HG03039 (cell line): ENCODE measurements around the gene RSPRY1.
"Not testable (repeated sequence)": the region's sequence is repeated elsewhere in the genome, so short reads cannot be mapped to it uniquely, and the experiment has no call there.

Source experiments
- ATAC-seq: cut with Tn5 transposase; IDR thresholded peaks from one replicate; pipeline ENCODE4 v1.9.1; 2021; ENCODE audit warnings: mild to moderate bottlenecking, moderate library complexity; ENCODE audit not compliant: unreplicated experiment

The RSPRY1 gene

DNA sequence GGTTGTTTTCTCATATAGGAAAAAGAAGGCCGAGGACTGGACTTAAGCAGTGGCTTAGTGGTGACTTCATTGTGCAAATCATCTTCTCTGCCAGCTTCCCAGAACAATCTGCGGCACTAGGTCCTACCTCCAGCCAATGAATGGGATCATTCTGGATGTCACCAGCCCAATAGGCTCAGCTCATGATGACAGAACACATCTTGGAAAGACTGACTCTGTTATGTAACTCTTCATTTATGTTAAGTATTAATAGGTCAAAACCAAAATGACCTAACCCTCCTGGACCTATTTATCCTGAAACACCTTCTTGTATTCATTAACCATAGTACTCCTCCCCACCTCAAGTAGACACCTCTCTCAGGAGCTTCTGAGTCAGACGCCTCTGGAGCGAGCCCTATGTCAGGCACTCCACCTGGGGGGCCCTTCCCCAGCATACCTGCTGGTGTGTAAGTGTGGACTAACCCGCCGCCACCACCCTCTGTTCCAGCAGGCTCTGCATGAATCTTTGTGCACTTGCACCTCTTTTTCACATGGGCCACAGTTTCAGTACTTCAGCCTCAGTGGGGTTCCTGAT, 66.1 kb downstream of the RSPRY1 start:
- no peak for ATAC-seq

DNA sequence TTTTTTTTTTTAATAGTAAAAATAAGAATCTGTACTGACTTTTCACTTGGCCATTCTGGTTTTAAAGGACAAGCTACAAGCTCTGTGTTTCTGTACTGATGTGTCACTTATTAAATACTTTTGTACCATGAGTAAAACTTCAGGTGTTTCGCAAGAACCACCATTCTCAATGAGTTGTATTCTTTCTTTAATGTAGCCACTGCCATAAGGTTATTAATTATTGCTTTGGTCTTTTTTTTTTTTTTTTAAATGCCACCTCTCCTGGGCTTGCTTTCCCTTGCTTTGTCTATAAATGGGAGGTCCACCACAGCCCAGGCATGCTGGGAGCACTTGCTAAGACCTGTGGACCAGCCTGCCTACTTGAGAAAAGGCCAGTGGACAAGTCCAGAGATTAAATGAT, 67.3 kb downstream of the RSPRY1 start:
- ATAC-seq, result no peak

DNA sequence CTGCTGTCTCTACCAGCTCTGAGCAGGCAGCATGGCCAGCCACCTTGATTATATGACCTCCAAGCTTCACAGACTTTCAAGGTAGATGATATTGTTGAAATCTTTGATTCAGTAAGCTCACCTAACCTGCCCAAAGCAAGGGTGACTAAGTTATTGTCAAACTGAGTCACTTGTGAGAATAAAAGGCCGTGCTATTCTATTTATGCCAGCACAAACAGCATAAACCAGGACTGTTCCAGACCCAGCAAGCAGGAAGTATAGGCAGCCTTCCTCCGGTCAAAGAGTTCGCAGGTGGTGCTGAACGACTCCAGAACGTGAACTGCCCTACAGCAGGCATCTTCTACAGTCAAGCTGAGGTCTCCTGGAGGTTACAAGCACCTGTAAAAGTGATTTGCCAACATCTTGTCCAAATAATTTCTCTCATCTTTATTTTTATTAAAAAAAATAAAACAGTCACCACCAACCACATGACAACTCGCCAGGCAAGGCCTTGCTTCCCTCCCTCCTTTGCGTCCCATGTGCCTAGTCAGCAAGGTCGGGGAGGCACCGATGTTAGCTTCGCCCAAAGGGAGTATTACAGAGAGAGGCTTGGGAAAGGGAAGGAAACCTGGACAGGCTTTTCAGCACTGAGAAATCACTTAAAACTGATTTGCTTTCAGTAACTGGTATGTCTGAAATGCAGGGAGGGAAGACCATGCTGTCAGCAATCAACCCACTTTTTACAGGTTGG, 69.7 kb downstream of the RSPRY1 start:
- no peak for ATAC-seq

DNA sequence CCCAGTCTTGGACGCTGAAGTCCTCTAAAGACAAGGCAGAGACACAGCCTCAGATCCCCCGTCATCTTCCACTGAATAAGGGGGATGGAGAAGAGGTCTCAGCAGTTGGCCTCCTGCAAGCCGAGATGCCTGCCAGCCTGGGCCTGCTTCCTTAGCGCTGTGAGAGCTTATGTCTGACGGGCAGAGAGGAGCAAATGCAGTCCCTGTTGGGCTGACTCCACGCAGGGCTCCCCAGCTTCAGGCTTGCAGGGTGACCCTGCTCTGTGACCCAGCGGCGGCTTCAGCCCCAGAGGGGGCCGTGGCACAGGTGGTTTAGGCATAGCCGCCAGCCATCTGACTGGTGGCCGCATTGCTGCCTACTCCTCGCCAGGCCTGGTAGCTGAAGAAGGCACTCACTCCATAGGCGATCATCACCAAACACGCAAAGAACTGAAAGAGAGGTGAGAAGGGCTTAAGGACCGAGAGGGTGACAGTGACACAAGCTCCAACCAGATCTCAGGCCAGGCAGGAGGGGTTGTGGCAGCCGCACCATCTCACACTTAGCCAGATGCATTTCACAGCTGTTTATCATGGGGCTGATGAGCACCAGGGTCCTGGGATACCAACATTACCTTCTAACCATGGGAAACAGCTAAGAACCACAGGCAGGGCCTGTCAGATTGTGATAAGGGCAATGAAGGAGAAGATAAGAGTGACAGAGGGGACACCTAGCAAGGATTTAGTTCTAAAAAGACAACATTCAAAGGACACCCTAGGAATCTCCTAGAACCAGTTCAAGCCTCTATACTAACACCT, 70.7 kb downstream of the RSPRY1 start:
- ATAC-seq, result no peak

DNA sequence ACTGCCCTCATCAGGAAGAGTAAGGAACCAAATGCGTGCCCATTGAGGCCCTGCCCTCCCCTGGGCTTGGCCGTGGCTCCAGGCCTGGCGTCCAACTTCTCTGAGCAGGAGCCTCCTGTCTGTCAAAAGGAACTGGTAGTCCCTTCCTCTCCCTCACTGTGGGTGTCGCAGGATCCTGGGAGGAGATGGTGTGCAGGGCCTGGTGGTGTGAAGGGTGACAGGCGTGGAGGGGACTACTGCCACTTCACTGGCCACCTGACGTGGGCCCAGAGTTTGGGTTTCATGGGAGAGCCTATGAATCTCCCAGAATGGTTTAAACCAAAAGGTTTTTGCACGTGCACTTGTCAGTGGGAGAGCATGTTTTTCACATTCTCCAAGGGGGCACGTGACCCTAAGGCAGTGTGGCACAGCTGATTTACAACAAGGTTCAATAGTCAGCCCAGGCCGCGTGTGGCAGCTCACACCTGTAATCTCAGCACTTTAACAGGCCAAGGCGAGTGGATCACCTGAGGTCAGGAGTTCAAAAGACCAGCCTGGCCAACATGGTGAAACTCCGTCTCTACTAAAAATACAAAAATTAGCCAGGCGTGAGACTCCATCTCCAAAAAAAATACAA, 71.4 kb downstream of the RSPRY1 start:
- no peak for ATAC-seq

- ATAC-seq, result no peak
Measured at GRCh38 chr16:57258226-57258909, 72.2 kb downstream of the RSPRY1 start.

- no peak for ATAC-seq
Measured at GRCh38 chr16:57258910-57259475, 72.9 kb downstream of the RSPRY1 start.

GRCh38 chr16:57260294-57260929, 74.3 kb downstream of the RSPRY1 start:
- ATAC-seq, result no peak

DNA sequence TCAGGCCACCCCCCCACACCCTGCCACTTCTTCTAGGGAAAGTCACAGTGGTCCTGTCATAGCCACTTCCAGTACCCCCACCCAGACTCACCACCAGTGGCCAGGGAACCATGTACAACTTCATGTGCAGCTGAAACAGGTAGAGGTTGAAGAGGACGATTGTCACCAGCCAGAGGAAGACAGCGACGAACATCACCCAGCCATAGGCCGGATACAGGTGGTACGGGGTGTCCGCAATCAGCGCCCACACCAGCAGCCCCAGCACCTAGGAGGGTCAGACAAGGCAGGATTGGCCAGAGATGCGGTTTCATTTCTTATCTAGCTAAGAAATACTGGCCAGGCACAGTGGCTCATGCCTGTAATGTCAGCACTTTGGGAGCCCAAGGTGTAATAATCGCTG, 75.7 kb downstream of the RSPRY1 start:
- ATAC-seq, result no peak

- ATAC-seq, result no peak
Measured at GRCh38 chr16:57262841-57263540, 76.9 kb downstream of the RSPRY1 start.

GRCh38 chr16:57263541-57264351, 77.6 kb downstream of the RSPRY1 start:
- ATAC-seq, result no peak

DNA sequence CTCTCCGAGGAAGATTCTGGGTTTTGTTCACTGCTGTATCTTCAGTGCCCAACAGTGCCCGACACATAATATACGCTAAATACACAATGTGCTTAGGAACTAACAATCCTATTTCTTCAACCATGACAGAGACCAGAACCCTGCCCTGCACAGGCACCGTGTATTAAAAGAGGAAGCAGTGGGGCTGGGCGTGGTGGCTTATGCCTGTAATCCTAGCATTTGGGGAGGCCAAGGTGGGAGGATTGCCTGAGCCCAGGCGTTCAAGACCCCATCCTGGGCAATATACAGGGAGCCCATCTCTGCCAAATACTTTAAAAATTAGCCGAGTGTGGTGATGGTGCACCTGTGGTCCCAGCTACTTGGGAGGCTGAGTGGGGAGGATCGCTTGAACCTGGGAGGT, 78.3 kb downstream of the RSPRY1 start:
- ATAC-seq, result no peak

DNA sequence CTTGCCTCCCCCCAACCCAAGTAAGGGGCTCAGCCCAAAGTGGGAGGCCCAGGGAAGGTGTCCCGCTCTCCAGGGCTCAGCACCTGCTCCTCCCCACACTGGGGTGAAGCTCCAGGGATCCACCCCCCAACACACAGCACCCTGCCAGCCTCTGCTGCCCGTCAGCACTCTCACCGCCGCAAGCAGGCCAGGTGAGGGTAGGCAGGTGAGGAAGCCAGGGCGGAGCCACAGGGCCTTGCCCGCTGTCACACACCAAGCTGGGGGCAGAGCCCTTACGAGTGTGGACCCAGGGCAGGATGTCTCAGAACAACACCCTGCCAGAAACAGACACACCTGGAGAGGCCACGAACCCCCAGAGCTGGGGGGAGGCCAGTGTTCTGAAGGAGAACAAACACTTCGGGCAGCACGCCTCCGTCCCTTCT, 78.8 kb downstream of the RSPRY1 start:
- ATAC-seq, result no peak

GRCh38 chr16:57265850-57266530, 79.9 kb downstream of the RSPRY1 start:
- ATAC-seq, result no peak

GRCh38 chr16:57266531-57267260, 80.6 kb downstream of the RSPRY1 start:
- ATAC-seq, result no peak

DNA sequence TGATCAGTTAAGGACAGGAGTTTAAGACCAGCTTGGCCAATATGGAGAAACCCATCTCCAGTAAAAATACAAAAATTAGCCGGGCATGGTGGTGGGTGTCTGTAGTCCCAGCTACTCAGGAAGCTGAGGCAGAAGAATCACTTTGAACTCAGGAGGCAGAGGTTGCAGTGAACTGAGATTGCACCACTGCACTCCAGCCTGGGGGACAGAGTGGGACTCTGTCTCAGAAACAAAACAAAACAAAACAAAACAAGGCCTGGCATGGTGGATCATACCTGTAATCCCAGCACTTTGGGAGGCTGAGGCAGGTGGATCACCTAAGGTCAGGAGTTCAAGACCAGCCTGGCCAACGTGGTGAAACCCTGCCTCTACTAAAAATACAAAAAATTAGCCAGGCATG, 81.2 kb downstream of the RSPRY1 start:
- ATAC-seq, result not testable (repeated sequence)
